SU-DHL-6 (cell line): Measurements from ENCODE around the gene PPP1CB.

Experiments used
- H2AFZ ChIP-seq: fragments of 200-600 bp; sonication (generic); 2 replicates; pipeline ENCODE4 v1.6.1; 2014; ENCODE audit warnings: low read depth, mild to moderate bottlenecking, moderate library complexity, mixed read lengths, antibody characterized with exemption, low read length; ENCODE audit not compliant: severe bottlenecking
- H3F3A ChIP-seq: fragments of 200-600 bp; shearing (Covaris generic); 2 replicates; pipeline ENCODE4 v1.6.0; 2016; ENCODE audit warnings: antibody characterized with exemption, mild to moderate bottlenecking; ENCODE audit not compliant: insufficient read depth
- H3K27ac ChIP-seq: fragments of 200-600 bp; sonication (generic); 2 replicates; pipeline ENCODE4 v1.5.1; 2016; ENCODE audit warnings: low read depth, mild to moderate bottlenecking, low read length, moderate library complexity, mixed read lengths
- H3K27me3 ChIP-seq: fragments of 200-600 bp; sonication (generic), shearing (Covaris generic); 2 replicates; pipeline ENCODE4 v1.6.0; 2014; ENCODE audit warnings: mild to moderate bottlenecking, low read length
- H3K36me3 ChIP-seq: fragments of 200-600 bp; sonication (generic); 2 replicates; pipeline ENCODE4 v1.6.1; 2014; ENCODE audit warnings: mild to moderate bottlenecking, low read length, mixed read lengths
- H3K4me2 ChIP-seq: fragments of 300-600, 200-600 bp; shearing (Covaris generic), sonication (generic); 2 replicates; pipeline ENCODE4 v1.6.0; 2014; ENCODE audit warnings: low read length, low read depth, mild to moderate bottlenecking; ENCODE audit not compliant: poor library complexity, severe bottlenecking
- H3K4me3 ChIP-seq: fragments of 200-600 bp; sonication (generic); 2 replicates; pipeline ENCODE4 v1.5.1; 2014; ENCODE audit warnings: antibody characterized with exemption, low read length, mild to moderate bottlenecking, mixed read lengths; ENCODE audit not compliant: insufficient read depth, poor library complexity, severe bottlenecking
- H3K79me2 ChIP-seq: fragments of 200-600 bp; sonication (generic); 2 replicates; pipeline ENCODE4 v1.6.1; 2014; ENCODE audit warnings: mild to moderate bottlenecking, low read length, moderate library complexity; ENCODE audit not compliant: insufficient read depth
- H3K9ac ChIP-seq: fragments of 200-600 bp; sonication (generic); 2 replicates; pipeline ENCODE4 v1.7.0; 2014; ENCODE audit warnings: mild to moderate bottlenecking, low read length
- H3K9me2 ChIP-seq: fragments of 200-600 bp; sonication (generic); replicated peaks from 2 replicates; pipeline ENCODE4 v1.6.1; 2014; ENCODE audit warnings: low read length; ENCODE audit not compliant: insufficient read depth
- H3K9me3 ChIP-seq: fragments of 200-600 bp; sonication (generic); 2 replicates; pipeline ENCODE4 v1.6.1; 2014; ENCODE audit warnings: low read length, mixed read lengths; ENCODE audit not compliant: insufficient read depth
- H4K20me1 ChIP-seq: fragments of 200-600 bp; sonication (generic); 2 replicates; pipeline ENCODE4 v1.6.1; 2014; ENCODE audit warnings: low read depth, mild to moderate bottlenecking, antibody characterized with exemption, low read length, moderate library complexity, mixed read lengths
- EZH2phosphoT487 ChIP-seq: fragments of 200-600 bp; sonication (generic), shearing (Covaris generic); conservative IDR thresholded peaks from 2 replicates; pipeline ENCODE4 v1.6.1; 2018; ENCODE audit warnings: mild to moderate bottlenecking, antibody characterized with exemption, low read length, moderate library complexity, mixed read lengths
- TF ChIP-seq, protein P1 (sequence below): fragments of 200-600 bp; sonication (generic); IDR thresholded peaks from one replicate; pipeline ENCODE4 v1.5.1; 2017; ENCODE audit warnings: antibody characterized with exemption, mild to moderate bottlenecking, low read length, moderate library complexity; ENCODE audit not compliant: insufficient read depth, poor library complexity, severe bottlenecking

PPP1CB gene

GRCh38 chr2:28717339-28717758 is 34.3 kb upstream of the PPP1CB start:
- no peak overlapping the region for H3K9ac ChIP-seq
- no peaks in the 10 kb centered on the region for H3K27me3 ChIP-seq
- no peak for TF ChIP-seq EZH2phosphoT487
- TF ChIP-seq, protein P1, sequence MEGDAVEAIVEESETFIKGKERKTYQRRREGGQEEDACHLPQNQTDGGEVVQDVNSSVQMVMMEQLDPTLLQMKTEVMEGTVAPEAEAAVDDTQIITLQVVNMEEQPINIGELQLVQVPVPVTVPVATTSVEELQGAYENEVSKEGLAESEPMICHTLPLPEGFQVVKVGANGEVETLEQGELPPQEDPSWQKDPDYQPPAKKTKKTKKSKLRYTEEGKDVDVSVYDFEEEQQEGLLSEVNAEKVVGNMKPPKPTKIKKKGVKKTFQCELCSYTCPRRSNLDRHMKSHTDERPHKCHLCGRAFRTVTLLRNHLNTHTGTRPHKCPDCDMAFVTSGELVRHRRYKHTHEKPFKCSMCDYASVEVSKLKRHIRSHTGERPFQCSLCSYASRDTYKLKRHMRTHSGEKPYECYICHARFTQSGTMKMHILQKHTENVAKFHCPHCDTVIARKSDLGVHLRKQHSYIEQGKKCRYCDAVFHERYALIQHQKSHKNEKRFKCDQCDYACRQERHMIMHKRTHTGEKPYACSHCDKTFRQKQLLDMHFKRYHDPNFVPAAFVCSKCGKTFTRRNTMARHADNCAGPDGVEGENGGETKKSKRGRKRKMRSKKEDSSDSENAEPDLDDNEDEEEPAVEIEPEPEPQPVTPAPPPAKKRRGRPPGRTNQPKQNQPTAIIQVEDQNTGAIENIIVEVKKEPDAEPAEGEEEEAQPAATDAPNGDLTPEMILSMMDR, result no peak
- H3K27ac ChIP-seq, result no peak overlapping the region
- no peak overlapping the region for H3K4me3 ChIP-seq
- H4K20me1 ChIP-seq, result no peaks in the 10 kb centered on the region
- no peaks in the 10 kb centered on the region for H3K9me2 ChIP-seq
- no peak overlapping the region for H3K4me2 ChIP-seq
- no peaks in the 10 kb centered on the region for H3F3A ChIP-seq
- H3K79me2 ChIP-seq, result no peaks in the 10 kb centered on the region
- no peaks in the 10 kb centered on the region for H3K9me3 ChIP-seq
- H2AFZ ChIP-seq, result no peak overlapping the region
- H3K36me3 ChIP-seq, result no peaks in the 10 kb centered on the region

- TF ChIP-seq EZH2phosphoT487, result no peak
- TF ChIP-seq, protein P1, result no peak
- Histone ChIP-seq H3F3A (no peaks in the 10 kb centered on the region), H3K79me2 (no peaks in the 10 kb centered on the region), H3K9me3 (no peaks in the 10 kb centered on the region), H3K27ac (no peak overlapping the region), H3K36me3 (no peaks in the 10 kb centered on the region), H4K20me1 (no peaks in the 10 kb centered on the region), H3K4me3 (no peak overlapping the region), H3K9ac (no peak overlapping the region), H3K9me2 (no peaks in the 10 kb centered on the region), H3K27me3 (no peaks in the 10 kb centered on the region), H3K4me2 (no peak overlapping the region), H2AFZ (no peak overlapping the region)
Observed at GRCh38 chr2:28720345-28720744, 31.3 kb upstream of the PPP1CB start.

GRCh38 chr2:28721601-28722191 is 29.9 kb upstream of the PPP1CB start:
- Histone ChIP-seq H2AFZ (no peak overlapping the region), H3K9ac (no peak overlapping the region), H3K27me3 (no peaks in the 10 kb centered on the region), H3K9me3 (no peaks in the 10 kb centered on the region), H3K9me2 (no peaks in the 10 kb centered on the region), H4K20me1 (no peaks in the 10 kb centered on the region), H3F3A (no peaks in the 10 kb centered on the region), H3K4me3 (no peak overlapping the region), H3K27ac (no peak overlapping the region), H3K79me2 (no peaks in the 10 kb centered on the region), H3K4me2 (no peak overlapping the region), H3K36me3 (no peaks in the 10 kb centered on the region)
- TF ChIP-seq EZH2phosphoT487, result no peak
- TF ChIP-seq, protein P1, result no peak
